ENCODE measurements around the gene PDE6A. TPM values are rescaled to one million over a fixed set of nuclear protein-coding genes. Genes with fewer than 3 reads are reported as not detected.

The PDE6A gene
- total and polyA plus RNA-seq, 2 donors (not counting 3 experiments of a cell fraction or from before 2014, with no cell fraction given) = not detected

DNA sequence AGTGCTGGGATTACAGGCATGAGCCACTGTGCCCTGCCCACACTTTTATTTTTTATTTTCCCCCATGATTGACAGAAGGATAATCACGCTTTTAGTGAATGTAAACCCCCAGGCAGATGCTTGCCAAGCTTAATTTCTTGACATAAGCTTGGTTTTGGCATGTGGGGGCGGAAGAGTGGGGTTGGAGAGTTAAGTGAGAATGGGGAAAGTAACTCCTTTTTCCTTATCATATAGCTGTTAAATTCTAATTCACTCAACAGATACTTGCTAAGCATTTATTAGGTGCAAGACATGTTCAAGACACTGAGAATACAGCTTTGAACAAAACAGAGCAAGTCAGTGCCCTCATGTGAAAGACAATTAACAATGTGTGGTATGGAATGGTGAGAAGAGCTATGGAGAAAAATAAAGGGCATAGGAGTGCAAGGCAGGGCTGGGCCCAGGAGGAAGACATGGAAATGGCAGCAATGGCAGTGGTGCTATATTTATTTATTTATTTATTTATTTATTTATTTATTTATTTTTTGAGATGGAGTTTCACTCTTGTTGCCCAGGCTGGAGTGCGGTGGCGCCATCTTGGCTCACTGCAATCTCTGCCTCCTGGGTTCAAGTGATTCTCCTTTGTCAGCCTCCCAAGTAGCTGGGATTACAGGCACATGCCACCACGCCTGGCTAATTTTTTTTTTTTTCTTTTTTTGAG is 18.2 kb upstream of the PDE6A start:
- dilution Hi-C loops (cut with MboI; ENCODE audit: extremely low pct_ligation_motif_present, low sequenced_read_pairs) (no loop called here), intact Hi-C loops (cut with micrococcal nuclease) (loop anchor here (1.0 kb wide), 4 partner anchors 28 to 256 kb away; no protein-coding TSS in a partner anchor)
- no peaks in the 10 kb centered on the region for H3K27me3 ChIP-seq (ENCODE audit: control insufficient read depth in 2 of 2, insufficient read depth in 2 of 2, low read length in 2 of 2)
- no peak for FAIRE-seq
- no peaks in the 10 kb centered on the region for H4K20me1 ChIP-seq (replicated peaks; ENCODE audit: control insufficient read depth, extremely low read depth, insufficient read depth, low read length)
- H3K4me1 ChIP-seq (ENCODE audit: control insufficient read depth, extremely low read depth, insufficient read depth, low read length) = peaks cover 21% of the 10 kb centered on the region
- ChIA-PET CTCF (interaction anchor here (0.9 to 13.6 kb wide), 24 partner anchors 8 to 326 kb away, joined by 3 to 421 read pairs (median 4); no protein-coding TSS in a partner anchor), POLR2A (no interaction called here)
- no peak overlapping the region for H3K9ac ChIP-seq (replicated peaks; ENCODE audit: extremely low read depth, insufficient read depth, low read length)
- no peak overlapping the region for H2AFZ ChIP-seq (ENCODE audit: low read depth, low read length)
- TF ChIP-seq JUN (IDR thresholded peaks at IDR 0.05; ENCODE audit: borderline replicate concordance, insufficient read depth, insufficient read length, low read depth) = no peak
- no peak for TF ChIP-seq EZH2 (IDR thresholded peaks at IDR 0.05; ENCODE audit: borderline replicate concordance, low read depth, low read length, severe bottlenecking)
- TF ChIP-seq POLR2AphosphoS5 (IDR thresholded peaks at IDR 0.05; ENCODE audit: insufficient read depth, low read depth, low read length) = no peak
- TF ChIP-seq, protein P1, sequence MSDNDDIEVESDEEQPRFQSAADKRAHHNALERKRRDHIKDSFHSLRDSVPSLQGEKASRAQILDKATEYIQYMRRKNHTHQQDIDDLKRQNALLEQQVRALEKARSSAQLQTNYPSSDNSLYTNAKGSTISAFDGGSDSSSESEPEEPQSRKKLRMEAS (IDR thresholded peaks at IDR 0.05; ENCODE audit: insufficient read depth, insufficient read length) = no peak
- TF ChIP-seq POLR2A (IDR thresholded peaks at IDR 0.05; ENCODE audit: low read depth, low read length) = no peak
- no peak for TF ChIP-seq FOS (IDR thresholded peaks at IDR 0.05; ENCODE audit: borderline replicate concordance, insufficient read depth, low read length)
- no peak for TF ChIP-seq GATA2 (IDR thresholded peaks at IDR 0.05; ENCODE audit: insufficient read depth, insufficient read length, low read depth, low read length)
- TF ChIP-seq, protein P2, sequence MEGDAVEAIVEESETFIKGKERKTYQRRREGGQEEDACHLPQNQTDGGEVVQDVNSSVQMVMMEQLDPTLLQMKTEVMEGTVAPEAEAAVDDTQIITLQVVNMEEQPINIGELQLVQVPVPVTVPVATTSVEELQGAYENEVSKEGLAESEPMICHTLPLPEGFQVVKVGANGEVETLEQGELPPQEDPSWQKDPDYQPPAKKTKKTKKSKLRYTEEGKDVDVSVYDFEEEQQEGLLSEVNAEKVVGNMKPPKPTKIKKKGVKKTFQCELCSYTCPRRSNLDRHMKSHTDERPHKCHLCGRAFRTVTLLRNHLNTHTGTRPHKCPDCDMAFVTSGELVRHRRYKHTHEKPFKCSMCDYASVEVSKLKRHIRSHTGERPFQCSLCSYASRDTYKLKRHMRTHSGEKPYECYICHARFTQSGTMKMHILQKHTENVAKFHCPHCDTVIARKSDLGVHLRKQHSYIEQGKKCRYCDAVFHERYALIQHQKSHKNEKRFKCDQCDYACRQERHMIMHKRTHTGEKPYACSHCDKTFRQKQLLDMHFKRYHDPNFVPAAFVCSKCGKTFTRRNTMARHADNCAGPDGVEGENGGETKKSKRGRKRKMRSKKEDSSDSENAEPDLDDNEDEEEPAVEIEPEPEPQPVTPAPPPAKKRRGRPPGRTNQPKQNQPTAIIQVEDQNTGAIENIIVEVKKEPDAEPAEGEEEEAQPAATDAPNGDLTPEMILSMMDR (IDR thresholded peaks at IDR 0.05; ENCODE audit: extremely low read depth in 1 of 2, insufficient read depth in 1 of 2, low read depth in 1 of 2, low read length in 2 of 2) = no peak
- TF ChIP-seq MYC (IDR thresholded peaks at IDR 0.05; ENCODE audit: low read depth, low read length) = no peak
- DNase-seq (ENCODE audit: low read depth, low spot score) = no peak
- H3K9me3 ChIP-seq (replicated peaks; ENCODE audit: control insufficient read depth, insufficient read depth, low read length) = no peaks in the 10 kb centered on the region
- H3K4me2 ChIP-seq (ENCODE audit: insufficient read depth, low read length) = no peak overlapping the region
- no peaks in the 10 kb centered on the region for H3K9me1 ChIP-seq (replicated peaks; ENCODE audit: control insufficient read depth, extremely low read depth, insufficient read depth, low read length)
- H3K27ac ChIP-seq (ENCODE audit: insufficient read depth, low read depth, low read length) = no peak overlapping the region
- H3K4me3 ChIP-seq (replicated peaks in 1 of 3; ENCODE audit: insufficient read depth in 1 of 3, low read depth in 1 of 3, low read length in 3 of 3) = no peak overlapping the region
- no peaks in the 10 kb centered on the region for H3K79me2 ChIP-seq (ENCODE audit: control insufficient read depth, insufficient read depth, low read length)
- H3K36me3 ChIP-seq (ENCODE audit: control insufficient read depth in 2 of 2, extremely low read depth in 1 of 2, insufficient read depth in 2 of 2, low read length in 2 of 2) = no peaks in the 10 kb centered on the region
- no TSS peak for BruUV-seq (replicated peaks)
